Breast epithelium (tissue), 4 donors: Measurements from ENCODE around the gene APOA4. TPM values are rescaled to one million over a fixed set of nuclear protein-coding genes. Genes with fewer than 3 reads are reported as not detected.

Experiments
- DNase-seq, 2 donors: peaks; one replicate each; pipeline ENCODE4 v3.0.0-alpha.2; 2019; ENCODE audit warnings: low spot score in 2 of 2
- H3K27ac ChIP-seq, 2 donors: fragments of 200-600 bp; sonication (generic) in 1 of 2; one replicate each; pipeline ENCODE4 v1.5.1; 2016 to 2019; ENCODE audit warnings: mild to moderate bottlenecking in 1 of 2
- H3K27me3 ChIP-seq, 2 donors: fragments of 200-600 bp; sonication (generic) in 1 of 2; one replicate each; pipeline versions ENCODE4 v1.5.1 to v1.6.0; 2017 to 2019; ENCODE audit warnings: control low read depth in 1 of 2, mild to moderate bottlenecking in 1 of 2
- H3K36me3 ChIP-seq: fragments of 200-600 bp; one replicate; pipeline ENCODE4 v1.5.1; 2019
- H3K4me1 ChIP-seq, 2 donors: fragments of 200-600 bp; sonication (generic); one replicate each; pipeline ENCODE4 v1.5.1; 2016 to 2019; ENCODE audit warnings: control low read depth in 1 of 2
- H3K4me3 ChIP-seq, 3 donors: fragments of 200-600 bp; sonication (generic); 1 replicate in 2 of 3; 2 replicates in 1 of 3; pipeline ENCODE4 v1.5.1; 2016 to 2019; ENCODE audit warnings: mild to moderate bottlenecking in 3 of 3, moderate library complexity in 2 of 3
- H3K9me3 ChIP-seq, 2 donors: fragments of 200-600 bp; sonication (generic) in 1 of 2; one replicate each; pipeline ENCODE4 v1.5.1; 2016 to 2019; ENCODE audit warnings: control low read depth in 1 of 2
- CTCF ChIP-seq, 3 donors: fragments of 450-650 bp; IDR thresholded peaks; one replicate each; pipeline ENCODE4 v1.5.1; 2016 to 2017; ENCODE audit warnings: antibody characterized with exemption in 3 of 3, mild to moderate bottlenecking in 3 of 3, moderate library complexity in 3 of 3
- POLR2A ChIP-seq: fragments of 450-650 bp; IDR thresholded peaks from one replicate; pipeline ENCODE4 v1.6.1; 2016; ENCODE audit warnings: antibody characterized with exemption, mild to moderate bottlenecking, moderate library complexity
- POLR2AphosphoS5 ChIP-seq, 3 donors: sonication (generic); formaldehyde crosslinking; IDR thresholded peaks; one replicate each; pipeline ENCODE4 v1.6.1; 2017; ENCODE audit warnings: antibody characterized with exemption in 3 of 3
- intact Hi-C: fragments of 100-400 bp; cut with DNase I; formaldehyde crosslinking; loops from one replicate; pipeline ENCODE4 v1.15.1; 2023; ENCODE audit warnings: low total_unique reads
- total RNA-seq, 3 donors: library from RNA; depleted of rRNA; stranded (reverse); fragments of >200 nt; gene quantifications; one replicate each; pipeline ENCODE4 v1.1.0, GENCODE V29; 2016

The APOA4 gene
- total RNA-seq, 3 donors from 2014 or later, result 0.33 TPM; not detected in 2

- Histone ChIP-seq H3K27me3 (no peaks in the 10 kb centered on the region), H3K4me3 (no peak overlapping the region), H3K36me3 (no peaks in the 10 kb centered on the region), H3K4me1 (no peaks in the 10 kb centered on the region), H3K27ac (no peak overlapping the region), H3K9me3 (no peaks in the 10 kb centered on the region)
- no peak for TF ChIP-seq POLR2AphosphoS5 (IDR thresholded peaks at IDR 0.05)
- TF ChIP-seq CTCF (IDR thresholded peaks at IDR 0.05), result no peak
- no peak for TF ChIP-seq POLR2A
- no peak for DNase-seq
- intact Hi-C loops, result no loop called here
Measured at GRCh38 chr11:116826751-116827431, 3.8 kb upstream of the APOA4 start.

GRCh38 chr11:116825854-116826750 is 3.0 kb upstream of the APOA4 start:
- no peak for TF ChIP-seq POLR2A
- no peak for TF ChIP-seq POLR2AphosphoS5 (IDR thresholded peaks at IDR 0.05)
- TF ChIP-seq CTCF (IDR thresholded peaks at IDR 0.05), result no peak
- Histone ChIP-seq H3K27me3 (no peaks in the 10 kb centered on the region), H3K4me1 (no peaks in the 10 kb centered on the region), H3K9me3 (no peaks in the 10 kb centered on the region), H3K4me3 (no peak overlapping the region), H3K36me3 (no peaks in the 10 kb centered on the region), H3K27ac (no peak overlapping the region)
- DNase-seq, result no peak
- intact Hi-C loops, result no loop called here

- intact Hi-C loops, result no loop called here
- Histone ChIP-seq H3K9me3 (no peaks in the 10 kb centered on the region), H3K27me3 (no peaks in the 10 kb centered on the region), H3K4me3 (no peak overlapping the region), H3K36me3 (no peaks in the 10 kb centered on the region), H3K4me1 (no peaks in the 10 kb centered on the region), H3K27ac (no peak overlapping the region)
- no peak for DNase-seq
- TF ChIP-seq POLR2A (no peak), CTCF (IDR thresholded peaks at IDR 0.05) (no peak), POLR2AphosphoS5 (IDR thresholded peaks at IDR 0.05) (no peak)
Measured at GRCh38 chr11:116825434-116825833, 2.3 kb upstream of the APOA4 start.

GRCh38 chr11:116822575-116822974 is 529 bp downstream of the APOA4 start:
- H3K9me3 ChIP-seq, result no peaks in the 10 kb centered on the region
- H3K4me1 ChIP-seq, result no peaks in the 10 kb centered on the region
- no peak overlapping the region for H3K4me3 ChIP-seq
- H3K27me3 ChIP-seq, result no peaks in the 10 kb centered on the region
- no peak for TF ChIP-seq POLR2AphosphoS5 (IDR thresholded peaks at IDR 0.05)
- TF ChIP-seq CTCF (IDR thresholded peaks at IDR 0.05), result no peak
- TF ChIP-seq POLR2A, result no peak
- no peaks in the 10 kb centered on the region for H3K36me3 ChIP-seq
- no peak for DNase-seq
- no peak overlapping the region for H3K27ac ChIP-seq
- intact Hi-C loops, result no loop called here
